Spleen (tissue), 7 donors: ENCODE measurements around the gene MAST4.

Source experiments
- CTCF ChIP-seq, 11 experiments: fragments of 200-600 bp in 7 of 11; fragments of 450-650 bp in 4 of 11; sonication (generic) in 4 of 11; IDR thresholded peaks in 8 of 11; conservative IDR thresholded peaks in 3 of 11; 1 replicate in 7 of 11; 2 replicates in 4 of 11; pipeline versions ENCODE4 v1.4.0 to v1.8.0; 2016 to 2021; ENCODE audit warnings: antibody characterized with exemption in 11 of 11, inconsistent platforms in 4 of 11, mild to moderate bottlenecking in 1 of 11
- POLR2A ChIP-seq, 3 donors: fragments of 450-650 bp; IDR thresholded peaks; one replicate each; pipeline ENCODE4 v1.5.1; 2017; ENCODE audit warnings: antibody characterized with exemption in 3 of 3, mild to moderate bottlenecking in 1 of 3
- POLR2AphosphoS5 ChIP-seq, 3 donors: sonication (generic); formaldehyde crosslinking; IDR thresholded peaks; one replicate each; pipeline ENCODE4 v1.5.1; 2017; ENCODE audit warnings: antibody characterized with exemption in 3 of 3
- donor health status: DM: no; HTN: no; CAD: no; lungs with moderate emphysema.
- donor health status: DM: no; HTN: no; CAD: no.
- donor health status: DM: no; HTN: no; CAD: no.

- no peak for TF ChIP-seq CTCF (IDR thresholded peaks at IDR 0.05 in 8 of 11, conservative IDR thresholded peaks at IDR 0.05 in 3 of 11)
- TF ChIP-seq POLR2A (IDR thresholded peaks at IDR 0.05), result no peak
- TF ChIP-seq POLR2AphosphoS5 (IDR thresholded peaks at IDR 0.05), result no peak
These were observed 26.0 kb upstream of the MAST4 start for GRCh38 chr5:66570201-66570600.
